Activated naive CD8-positive, alpha-beta T cell treated with anti-CD3 and anti-CD28 coated beads, Interleukin-2, amount 50 U/mL, for 24 hours (primary cell): ENCODE measurements around the gene TOB2.
"Not testable (repeated sequence)": the region's sequence is repeated elsewhere in the genome, so short reads cannot be mapped to it uniquely, and the experiment has no call there.

Experiments
- ATAC-seq: fragments of 150-1000 bp; cut with Tn5 transposase; one replicate; pipeline ENCODE4 v1.10.0; 2021
- DNase-seq: peaks from one replicate; pipeline ENCODE4 v3.0.0; 2021
- H3K27ac Mint-ChIP-seq: one replicate; pipeline ENCODE4 v1.8.0; 2021; ENCODE audit warnings: mild to moderate bottlenecking, mixed read lengths
- H3K27me3 Mint-ChIP-seq: one replicate; pipeline ENCODE4 v1.8.0; 2021; ENCODE audit warnings: mixed read lengths
- H3K36me3 Mint-ChIP-seq: one replicate; pipeline ENCODE4 v1.8.0; 2021; ENCODE audit warnings: low read depth, mixed read lengths
- H3K4me1 Mint-ChIP-seq: one replicate; pipeline ENCODE4 v1.8.0; 2021; ENCODE audit warnings: mixed read lengths
- H3K4me3 Mint-ChIP-seq: one replicate; pipeline ENCODE4 v1.8.0; 2021; ENCODE audit warnings: mild to moderate bottlenecking, moderate library complexity, mixed read lengths
- H3K9me3 Mint-ChIP-seq: one replicate; pipeline ENCODE4 v1.8.0; 2021; ENCODE audit warnings: mixed read lengths

TOB2 gene

GRCh38 chr22:41418717-41419116 is 27.9 kb downstream of the TOB2 start:
- Mint-ChIP-seq H3K4me1 (peaks cover 14% of the 10 kb centered on the region), H3K27me3 (no peaks in the 10 kb centered on the region), H3K36me3 (peaks cover 10% of the 10 kb centered on the region), H3K4me3 (no peak overlapping the region), H3K9me3 (no peaks in the 10 kb centered on the region), H3K27ac (no peak overlapping the region)
- no peak for DNase-seq
- no peak for ATAC-seq

- Mint-ChIP-seq H3K27ac (no peak overlapping the region), H3K4me1 (peaks cover 16% of the 10 kb centered on the region), H3K4me3 (no peak overlapping the region), H3K27me3 (no peaks in the 10 kb centered on the region), H3K9me3 (no peaks in the 10 kb centered on the region), H3K36me3 (peaks cover 10% of the 10 kb centered on the region)
- DNase-seq (no peak), ATAC-seq (no peak)
These were observed 28.8 kb downstream of the TOB2 start for GRCh38 chr22:41417622-41418390.

- ATAC-seq (no peak), DNase-seq (no peak)
- Mint-ChIP-seq H3K27me3 (no peaks in the 10 kb centered on the region), H3K27ac (peak overlapping the region; percentile 97), H3K4me3 (peak overlapping the region; percentile 96), H3K4me1 (peaks cover 30% of the 10 kb centered on the region), H3K9me3 (no peaks in the 10 kb centered on the region), H3K36me3 (peaks cover 10% of the 10 kb centered on the region)
These were observed 31.0 kb downstream of the TOB2 start for GRCh38 chr22:41415554-41415953.

- Mint-ChIP-seq H3K27ac (peak overlapping the region; percentile 72), H3K4me3 (peak overlapping the region; percentile 35)
- no peak for ATAC-seq
These were observed 35.4 kb downstream of the TOB2 start for GRCh38 chr22:41411021-41411851.

GRCh38 chr22:41410311-41410751 is 36.3 kb downstream of the TOB2 start:
- Mint-ChIP-seq H3K9me3 (no peaks in the 10 kb centered on the region), H3K27me3 (no peaks in the 10 kb centered on the region), H3K4me1 (peaks cover 38% of the 10 kb centered on the region), H3K36me3 (peaks cover 8% of the 10 kb centered on the region), H3K4me3 (no peak overlapping the region), H3K27ac (peak overlapping the region; percentile 65)
- ATAC-seq (no peak), DNase-seq (no peak)

More at GRCh38 chr22:41411021-41411851, 35.4 kb downstream of the TOB2 start:
- Mint-ChIP-seq H3K9me3 (no peaks in the 10 kb centered on the region), H3K4me1 (peaks cover 38% of the 10 kb centered on the region), H3K27me3 (no peaks in the 10 kb centered on the region), H3K36me3 (peaks cover 10% of the 10 kb centered on the region)
- DNase-seq, result no peak

DNA sequence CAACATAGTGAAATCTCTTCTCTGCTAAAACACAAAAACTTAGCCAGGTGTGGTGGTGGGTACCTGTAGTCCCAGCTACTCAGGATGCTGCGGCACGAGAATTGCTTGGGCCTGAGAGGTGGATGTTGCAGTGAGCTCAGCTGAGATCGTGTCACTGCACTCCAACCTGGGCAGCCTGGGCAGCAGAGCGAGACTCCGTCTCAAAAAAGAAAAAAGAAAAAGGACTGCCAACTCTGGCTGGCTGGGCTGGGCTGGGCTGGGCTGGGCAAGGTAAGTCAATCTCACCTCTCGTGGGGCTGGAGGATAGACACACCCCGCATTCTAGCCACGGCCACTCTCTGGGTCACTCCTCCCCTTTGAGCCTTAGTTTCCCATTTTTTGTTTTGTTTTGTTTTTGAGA is 37.9 kb downstream of the TOB2 start:
- H3K4me3 Mint-ChIP-seq, result no peak overlapping the region
- no peak overlapping the region for H3K27ac Mint-ChIP-seq
- peaks cover 42% of the 10 kb centered on the region for H3K4me1 Mint-ChIP-seq

GRCh38 chr22:41407433-41407832 is 39.2 kb downstream of the TOB2 start:
- Mint-ChIP-seq H3K4me3 (no peak overlapping the region), H3K4me1 (peaks cover 40% of the 10 kb centered on the region), H3K36me3 (no peaks in the 10 kb centered on the region), H3K27ac (no peak overlapping the region), H3K27me3 (no peaks in the 10 kb centered on the region), H3K9me3 (no peaks in the 10 kb centered on the region)
- no peak for DNase-seq
- no peak for ATAC-seq

More for the DNA sequence above, 37.9 kb downstream of the TOB2 start:
- ATAC-seq, result no peak
- DNase-seq, result no peak
- Mint-ChIP-seq H3K36me3 (no peaks in the 10 kb centered on the region), H3K27me3 (no peaks in the 10 kb centered on the region), H3K9me3 (no peaks in the 10 kb centered on the region)

GRCh38 chr22:41406410-41406809 is 40.2 kb downstream of the TOB2 start:
- H3K9me3 Mint-ChIP-seq, result no peaks in the 10 kb centered on the region
- DNase-seq (no peak), ATAC-seq (no peak)
- peak overlapping the region; percentile 69 for H3K27ac Mint-ChIP-seq
- H3K27me3 Mint-ChIP-seq, result no peaks in the 10 kb centered on the region
- peak overlapping the region; percentile 11 for H3K4me3 Mint-ChIP-seq
- H3K36me3 Mint-ChIP-seq, result no peaks in the 10 kb centered on the region
- peaks cover 34% of the 10 kb centered on the region for H3K4me1 Mint-ChIP-seq

DNA sequence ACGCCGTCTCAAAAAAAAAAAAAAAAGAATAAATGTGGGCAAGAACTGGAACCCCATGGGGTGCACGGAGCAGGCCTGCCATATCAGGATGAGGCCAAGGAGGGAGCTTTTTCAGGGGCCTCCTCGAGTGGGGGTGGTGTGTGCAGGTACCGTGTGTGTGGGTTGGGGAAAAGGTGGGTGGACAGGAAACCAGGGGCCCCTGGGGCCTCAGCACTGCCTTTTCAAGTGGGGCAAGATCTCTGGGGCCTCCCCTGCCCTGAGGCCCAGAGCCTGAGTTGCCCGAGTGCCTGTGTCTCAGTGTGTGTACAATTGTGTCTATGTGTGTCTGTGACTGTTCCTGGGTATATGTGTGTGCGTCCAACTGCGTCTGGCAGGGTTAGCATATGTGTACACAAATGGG is 41.0 kb downstream of the TOB2 start:
- Mint-ChIP-seq H3K4me1 (peaks cover 28% of the 10 kb centered on the region), H3K9me3 (no peaks in the 10 kb centered on the region), H3K4me3 (peak overlapping the region; percentile 46), H3K27me3 (no peaks in the 10 kb centered on the region), H3K36me3 (no peaks in the 10 kb centered on the region), H3K27ac (peak overlapping the region; percentile 88)
- peak; percentile 37 for DNase-seq
- peak; percentile 31 for ATAC-seq

- DNase-seq (peak; percentile 84), ATAC-seq (peak; percentile 99)
- Mint-ChIP-seq H3K4me3 (no peak overlapping the region), H3K9me3 (no peaks in the 10 kb centered on the region), H3K27ac (peak overlapping the region; percentile 7), H3K36me3 (no peaks in the 10 kb centered on the region), H3K4me1 (peaks cover 28% of the 10 kb centered on the region), H3K27me3 (no peaks in the 10 kb centered on the region)
These were observed 42.9 kb downstream of the TOB2 start for GRCh38 chr22:41403532-41404318.

DNA sequence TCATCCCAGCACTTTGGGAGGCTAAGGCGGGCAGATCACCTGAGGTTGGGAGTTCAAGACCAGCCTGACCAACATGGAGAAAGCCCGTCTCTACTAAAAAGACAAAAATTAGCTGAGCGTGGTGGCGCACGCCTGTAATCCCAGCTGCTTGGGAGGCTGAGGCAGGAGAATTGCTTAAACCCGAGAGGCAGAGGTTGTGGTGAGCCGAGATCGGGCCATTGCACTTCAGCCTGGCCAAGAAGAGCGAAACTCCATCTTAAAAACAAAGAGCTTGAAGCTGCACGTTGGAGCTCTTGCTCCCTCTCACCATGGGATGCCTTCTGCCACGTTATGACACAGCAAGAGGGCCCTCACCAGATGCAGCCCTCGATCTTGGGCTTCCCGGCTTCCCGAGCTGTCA is 43.8 kb downstream of the TOB2 start:
- H3K4me1 Mint-ChIP-seq, result peaks cover 28% of the 10 kb centered on the region
- not testable (repeated sequence) for ATAC-seq, H3K27ac Mint-ChIP-seq, H3K4me3 Mint-ChIP-seq, H3K9me3 Mint-ChIP-seq, H3K36me3 Mint-ChIP-seq, DNase-seq, H3K27me3 Mint-ChIP-seq

DNA sequence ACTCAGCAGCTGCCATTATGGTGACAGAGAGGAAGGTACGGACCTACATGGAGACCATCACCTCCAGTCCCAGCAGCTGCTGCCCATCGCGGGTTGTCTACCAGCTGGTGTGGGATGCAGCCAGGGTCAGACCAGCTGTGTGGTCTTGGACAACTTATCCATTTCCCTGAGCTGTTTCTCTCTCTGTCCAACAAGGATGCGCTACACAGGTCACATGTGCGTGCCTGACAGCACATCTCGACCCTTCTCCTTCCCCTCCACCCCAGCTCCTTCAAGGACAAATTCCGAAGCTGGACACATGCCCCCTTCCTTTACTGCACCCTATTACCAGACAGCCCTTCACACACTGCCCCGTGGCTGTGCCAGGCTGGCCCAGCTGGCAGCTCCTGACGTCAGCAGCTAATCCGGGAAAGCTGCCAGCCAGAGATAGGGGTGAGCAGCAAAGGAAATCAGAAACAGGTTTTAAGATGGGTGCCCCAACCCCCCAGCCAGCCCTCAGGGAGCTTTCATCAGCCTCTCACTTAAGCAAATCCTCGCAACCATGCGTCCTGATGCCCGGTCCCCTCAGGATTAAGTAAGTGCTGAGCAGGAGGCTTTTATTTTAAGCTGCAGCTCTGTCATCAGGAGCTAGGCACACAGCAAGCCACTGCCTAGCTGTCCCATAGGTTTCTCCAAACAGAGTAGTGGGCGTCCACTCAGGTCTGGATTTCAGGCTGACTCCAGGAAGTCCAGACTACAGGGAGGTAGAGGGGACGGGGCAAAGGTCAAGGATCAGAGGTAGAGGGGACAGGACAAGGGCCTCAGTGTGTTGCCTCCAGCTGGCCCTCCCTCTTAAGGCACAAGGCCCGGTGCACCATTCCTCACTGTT is 44.6 kb downstream of the TOB2 start:
- no peaks in the 10 kb centered on the region for H3K9me3 Mint-ChIP-seq
- H3K4me1 Mint-ChIP-seq, result peaks cover 26% of the 10 kb centered on the region
- H3K4me3 Mint-ChIP-seq, result no peak overlapping the region
- no peak overlapping the region for H3K27ac Mint-ChIP-seq
- H3K36me3 Mint-ChIP-seq, result no peaks in the 10 kb centered on the region
- DNase-seq, result no peak
- no peak for ATAC-seq
- H3K27me3 Mint-ChIP-seq, result no peaks in the 10 kb centered on the region

GRCh38 chr22:41398921-41399320 is 47.7 kb downstream of the TOB2 start:
- DNase-seq (no peak), ATAC-seq (no peak)
- peaks cover 3% of the 10 kb centered on the region for H3K4me1 Mint-ChIP-seq
- H3K9me3 Mint-ChIP-seq, result no peaks in the 10 kb centered on the region
- no peaks in the 10 kb centered on the region for H3K27me3 Mint-ChIP-seq
- peaks cover 2% of the 10 kb centered on the region for H3K36me3 Mint-ChIP-seq
- no peak overlapping the region for H3K27ac Mint-ChIP-seq
- no peak overlapping the region for H3K4me3 Mint-ChIP-seq
